Sigmoid colon (tissue), 7 donors: ENCODE measurements around the gene SLC12A3. TPM values are rescaled to one million over a fixed set of nuclear protein-coding genes. Genes with fewer than 3 reads are reported as not detected.

Experiments
- DNase-seq: peaks from one replicate; pipeline ENCODE4 v3.0.0-alpha.2; 2019
- H3K27ac ChIP-seq, 4 donors: fragments of 200-600 bp; sonication (generic); one replicate each; pipeline ENCODE4 v1.5.1; 2016 to 2019; ENCODE audit warnings: mild to moderate bottlenecking in 1 of 4
- H3K27me3 ChIP-seq, 3 donors: fragments of 200-600 bp; sonication (generic); one replicate each; pipeline ENCODE4 v1.5.1; 2019; ENCODE audit warnings: mild to moderate bottlenecking in 1 of 3
- H3K36me3 ChIP-seq, 4 donors: fragments of 200-600 bp; sonication (generic); one replicate each; pipeline ENCODE4 v1.5.1; 2016 to 2019
- H3K4me1 ChIP-seq, 4 donors: fragments of 200-600 bp; sonication (generic); one replicate each; pipeline ENCODE4 v1.5.1; 2017 to 2019
- H3K4me3 ChIP-seq, 4 donors: fragments of 200-600 bp; sonication (generic); one replicate each; pipeline ENCODE4 v1.5.1; 2017 to 2019; ENCODE audit warnings: mild to moderate bottlenecking in 2 of 4, moderate library complexity in 1 of 4
- H3K9me3 ChIP-seq, 4 donors: fragments of 200-600 bp in 3 of 4; sonication (generic) in 3 of 4; one replicate each; pipeline versions ENCODE4 v1.5.1 to v1.6.1; 2013 to 2019
- CTCF ChIP-seq, 4 experiments: fragments of 450-650 bp in 3 of 4; fragments of 200-600 bp in 1 of 4; IDR thresholded peaks; one replicate each; pipeline ENCODE4 v1.5.1; 2016 to 2019; ENCODE audit warnings: antibody characterized with exemption in 4 of 4, mild to moderate bottlenecking in 3 of 4, moderate library complexity in 2 of 4
- EP300 ChIP-seq, 4 donors: sonication (generic); formaldehyde crosslinking; IDR thresholded peaks; one replicate each; pipeline ENCODE4 v1.6.1; 2017; ENCODE audit warnings: antibody characterized with exemption in 4 of 4
- POLR2A ChIP-seq, 2 donors: fragments of 450-650 bp; IDR thresholded peaks; one replicate each; pipeline ENCODE4 v1.6.1; 2016; ENCODE audit warnings: antibody characterized with exemption in 2 of 2, mild to moderate bottlenecking in 2 of 2, moderate library complexity in 2 of 2
- POLR2AphosphoS5 ChIP-seq, 4 donors: sonication (generic); formaldehyde crosslinking; IDR thresholded peaks; one replicate each; pipeline ENCODE4 v1.6.1; 2017; ENCODE audit warnings: antibody characterized with exemption in 4 of 4
- WGBS, 2 donors: extraction: QIAGEN DNeasy Blood & Tissue Kit; methylation state at CpG; one replicate each; pipeline ENCODE4 v1.1.7; 2013; 5-methylcytosine and 5-hydroxymethylcytosine counted together
- intact Hi-C: fragments of 100-400 bp; cut with DNase I; formaldehyde crosslinking; loops from one replicate; pipeline ENCODE4 v1.15.1; 2023
- polyA plus RNA-seq, 3 donors: library from polyadenylated mRNA; stranded (reverse); fragments of 200-250 nt; gene quantifications; one replicate each; pipeline ENCODE4 v1.2.3, GENCODE V29; 2013
- total RNA-seq, 4 donors: library from RNA; depleted of rRNA; stranded (reverse); fragments of >200 nt; gene quantifications; one replicate each; pipeline ENCODE4 v1.1.0, GENCODE V29; 2016
- donor health status: healthy with polysubstance abuse.
- donor health status: Bipolar disorder and iron deficiency.
- donor health status: healthy.

Gene SLC12A3
- total and polyA plus RNA-seq, 7 donors: 0.16 TPM; not detected in 6

GRCh38 chr16:56844056-56844455 is 21.0 kb upstream of the SLC12A3 start:
- no peak overlapping the region for H3K27ac ChIP-seq
- TF ChIP-seq CTCF (IDR thresholded peaks at IDR 0.05): no peak
- TF ChIP-seq EP300 (IDR thresholded peaks at IDR 0.05): no peak
- no peak for TF ChIP-seq POLR2A (IDR thresholded peaks at IDR 0.05)
- no peak for TF ChIP-seq POLR2AphosphoS5 (IDR thresholded peaks at IDR 0.05)
- H3K27me3 ChIP-seq: no peaks in the 10 kb centered on the region
- H3K9me3 ChIP-seq: no peaks in the 10 kb centered on the region
- H3K36me3 ChIP-seq: peaks cover 0 to 57% (median 11%) of the 10 kb centered on the region in 4 donors
- WGBS, 2 donors: 96 to 98% methylated on average over 6 of the region's 6 CpGs
- peaks cover 0 to 13% (median 8%) of the 10 kb centered on the region in 4 donors for H3K4me1 ChIP-seq
- no peak overlapping the region for H3K4me3 ChIP-seq
- DNase-seq: no peak
- intact Hi-C loops: no loop called here

GRCh38 chr16:56847173-56847910 is 17.7 kb upstream of the SLC12A3 start:
- WGBS, 2 donors: 60 to 73% methylated on average over 9 of the region's 9 CpGs
- peaks cover 0 to 32% (median 6%) of the 10 kb centered on the region in 4 donors for H3K36me3 ChIP-seq
- no peak for DNase-seq
- no peak for TF ChIP-seq EP300 (IDR thresholded peaks at IDR 0.05)
- no peak for TF ChIP-seq POLR2AphosphoS5 (IDR thresholded peaks at IDR 0.05)
- no peak for TF ChIP-seq POLR2A (IDR thresholded peaks at IDR 0.05)
- TF ChIP-seq CTCF (IDR thresholded peaks at IDR 0.05): no peak
- no peak overlapping the region for H3K4me3 ChIP-seq
- H3K27me3 ChIP-seq: no peaks in the 10 kb centered on the region
- peaks cover 0 to 17% (median 10%) of the 10 kb centered on the region in 4 donors for H3K4me1 ChIP-seq
- peak overlapping the region in 2 of 4 donors; percentile 4 to 19 for H3K27ac ChIP-seq
- H3K9me3 ChIP-seq: no peaks in the 10 kb centered on the region
- intact Hi-C loops: no loop called here

- Histone ChIP-seq H3K27ac (peak overlapping the region in 1 of 4 donors; percentile 19), H3K27me3 (no peaks in the 10 kb centered on the region), H3K36me3 (peaks cover 0 to 22% (median 1%) of the 10 kb centered on the region in 4 donors), H3K4me1 (peaks cover 0 to 17% (median 10%) of the 10 kb centered on the region in 4 donors), H3K9me3 (no peaks in the 10 kb centered on the region), H3K4me3 (no peak overlapping the region)
- WGBS, 2 donors: 83 to 90% methylated on average over 11 of the region's 11 CpGs
- intact Hi-C loops: no loop called here
- TF ChIP-seq POLR2AphosphoS5 (IDR thresholded peaks at IDR 0.05): no peak
- no peak for TF ChIP-seq POLR2A (IDR thresholded peaks at IDR 0.05)
- TF ChIP-seq EP300 (IDR thresholded peaks at IDR 0.05): no peak
- no peak for TF ChIP-seq CTCF (IDR thresholded peaks at IDR 0.05)
- DNase-seq: no peak
These were observed 16.7 kb upstream of the SLC12A3 start for GRCh38 chr16:56848029-56848936.

- H3K27ac ChIP-seq: no peak overlapping the region
- no peak for DNase-seq
- H3K9me3 ChIP-seq: no peaks in the 10 kb centered on the region
- peaks cover 0 to 14% (median 0%) of the 10 kb centered on the region in 4 donors for H3K36me3 ChIP-seq
- no peak overlapping the region for H3K4me3 ChIP-seq
- TF ChIP-seq POLR2AphosphoS5 (IDR thresholded peaks at IDR 0.05) (no peak), EP300 (IDR thresholded peaks at IDR 0.05) (no peak), CTCF (IDR thresholded peaks at IDR 0.05) (no peak), POLR2A (IDR thresholded peaks at IDR 0.05) (no peak)
- H3K4me1 ChIP-seq: peaks cover 0 to 17% (median 10%) of the 10 kb centered on the region in 4 donors
- intact Hi-C loops: no loop called here
- WGBS, 2 donors: 62 to 69% methylated on average over 7 of the region's 7 CpGs
- no peaks in the 10 kb centered on the region for H3K27me3 ChIP-seq
These were observed 15.9 kb upstream of the SLC12A3 start for GRCh38 chr16:56848955-56849689.
